DMS53 treated with DMSO at 0.1 percent for 48 hours (cell line): ENCODE measurements around the gene SURF4.

Source experiments
- DNase-seq: peaks from one replicate; lab custom pipeline; 2025; ENCODE audit not compliant: unreplicated experiment; lab: John Stamatoyannopoulos, UW

The SURF4 gene

GRCh38 chr9:133375724-133376654 lies at the start of gene SURF4, which contains the start of gene STKLD1:
TSS of gene SURF4 (minus strand) at chr9:133376060. CDS start at chr9:133375969, 91 bp downstream.
TSS of gene STKLD1 (plus strand) at chr9:133376366. CDS start at chr9:133376474, 108 bp downstream.
- peak; percentile 89 for DNase-seq

GRCh38 chr9:133425049-133425632 lies 49.3 kb upstream of the SURF4 start:
- DNase-seq: no peak

- no peak for DNase-seq
These were observed 48.3 kb upstream of the SURF4 start for GRCh38 chr9:133424187-133424586.

- DNase-seq: no peak
These were observed 47.4 kb upstream of the SURF4 start for GRCh38 chr9:133423216-133423615.

GRCh38 chr9:133421615-133422542 lies 46.0 kb upstream of the SURF4 start, which contains the start of gene ADAMTS13:
TSS of gene ADAMTS13 (plus strand) at chr9:133422367. CDS start at chr9:133422444, 77 bp downstream.
- DNase-seq: no peak

- no peak for DNase-seq
These were observed 44.5 kb upstream of the SURF4 start for GRCh38 chr9:133420392-133420827.

GRCh38 chr9:133419005-133419404 lies 43.1 kb upstream of the SURF4 start:
- DNase-seq: no peak

GRCh38 chr9:133417541-133418461 lies 41.9 kb upstream of the SURF4 start, which contains the start of gene REXO4:
TSS of gene REXO4 (minus strand) at chr9:133418010. CDS start at chr9:133417844, 166 bp downstream.
- peak; percentile 51 for DNase-seq

- no peak for DNase-seq
These were observed 39.3 kb upstream of the SURF4 start for GRCh38 chr9:133415170-133415569.

- DNase-seq: no peak
These were observed 32.2 kb upstream of the SURF4 start for GRCh38 chr9:133408042-133408441.

- DNase-seq: peak; percentile 77
These were observed 30.8 kb upstream of the SURF4 start for GRCh38 chr9:133406480-133407307.

- no peak for DNase-seq
These were observed 29.9 kb upstream of the SURF4 start for GRCh38 chr9:133405508-133406438.

- DNase-seq: no peak
These were observed 28.7 kb upstream of the SURF4 start for GRCh38 chr9:133404454-133405002.

- peak; percentile 87 for DNase-seq
These were observed 28.1 kb upstream of the SURF4 start for GRCh38 chr9:133403766-133404453.

GRCh38 chr9:133402689-133403088 lies 26.8 kb upstream of the SURF4 start:
- DNase-seq: no peak

GRCh38 chr9:133401588-133401987 lies 25.7 kb upstream of the SURF4 start:
- no peak for DNase-seq

GRCh38 chr9:133400292-133400691 lies 24.4 kb upstream of the SURF4 start:
- DNase-seq: no peak
